K562 treated with DMSO at 1 percent for 48 hours (cell line): ENCODE results near the gene TMPRSS3. TPM values are rescaled to one million over a fixed set of nuclear protein-coding genes. Genes with fewer than 3 reads are reported as not detected.

Experiments used
- total RNA-seq: library from RNA; unstranded; fragments of 300-600 nt; gene quantifications from 2 replicates; pipeline ENCODE4 v1.2.3, GENCODE V29; 2022; ENCODE audit warnings: low replicate concordance; ENCODE audit errors: extremely low read depth

The TMPRSS3 gene
- total RNA-seq, result not detected in 2 replicates

DNA sequence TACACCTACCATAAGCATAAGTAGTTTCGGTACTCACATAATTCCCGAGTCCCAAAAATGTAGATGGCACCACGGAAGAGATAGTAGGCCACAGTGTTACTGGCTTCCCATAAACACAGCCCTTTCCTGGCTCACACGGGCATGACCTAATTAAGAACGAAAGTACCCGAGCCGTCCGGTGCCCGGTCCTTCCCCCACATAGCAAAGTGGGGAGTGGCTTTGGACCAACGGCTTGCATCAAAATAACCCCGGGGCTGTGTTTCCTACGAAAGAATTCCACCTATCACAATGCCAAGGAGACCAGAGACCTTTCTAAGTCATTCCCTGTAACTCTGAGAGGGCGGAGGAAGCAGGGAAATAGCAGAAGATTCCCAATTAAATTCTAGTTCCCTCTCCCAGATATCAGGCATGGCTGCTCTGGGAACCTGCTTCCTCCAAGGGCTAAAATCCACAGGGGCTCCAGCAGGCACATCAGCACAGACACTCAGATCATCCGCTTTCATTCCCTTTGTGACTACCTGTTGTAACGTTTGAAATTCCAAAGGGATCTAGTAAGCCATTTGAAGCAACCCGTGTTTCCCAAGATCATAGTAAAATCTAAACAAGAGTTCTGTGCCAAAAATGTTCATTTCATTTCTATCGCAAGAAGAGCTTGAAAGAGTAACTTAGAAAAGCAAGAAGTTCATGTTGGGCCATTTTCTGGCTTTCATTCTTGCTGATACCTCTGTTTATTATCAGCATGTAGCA is at the start of gene TMPRSS3:
TMPRSS3 (minus strand) TSS at position 148 of the 747 bp plus-strand sequence. CDS start 635 bp downstream, outside the sequence.

DNA sequence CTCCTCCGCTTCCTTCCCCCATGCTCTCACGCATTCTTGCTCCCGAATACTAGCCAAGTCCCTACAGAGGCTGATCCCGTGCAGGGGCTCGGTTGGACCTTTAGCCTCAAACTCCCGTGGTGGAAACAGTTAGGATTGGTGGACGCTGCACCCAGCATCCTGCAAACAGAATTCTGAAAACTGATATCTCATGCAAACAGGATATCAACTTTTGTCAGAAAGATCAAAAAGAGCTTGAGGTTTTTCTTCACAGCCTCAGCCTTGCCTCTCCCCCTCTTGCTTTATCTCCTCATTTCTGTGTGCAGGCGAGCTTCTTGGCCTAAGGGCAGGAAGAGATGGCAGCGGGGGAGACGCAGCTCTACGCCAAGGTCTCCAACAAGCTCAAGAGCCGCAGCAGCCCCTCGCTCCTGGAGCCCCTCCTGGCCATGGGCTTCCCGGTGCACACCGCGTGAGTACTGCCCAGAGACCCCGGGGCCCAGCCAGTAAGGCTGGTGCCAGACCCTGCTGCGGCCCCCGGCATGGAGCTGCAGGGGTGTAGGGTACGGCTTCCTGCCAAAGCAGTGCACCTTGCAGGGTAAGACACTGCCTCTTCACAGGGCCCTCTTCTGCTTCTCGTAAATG is 7.9 kb upstream of the TMPRSS3 start, which contains the start of gene UBASH3A:
UBASH3A (plus strand) TSS at position 292 of the 621 bp plus-strand sequence; CDS start at position 336, 44 bp downstream.

GRCh38 chr21:42366292-42367010 is 29.4 kb downstream of the TMPRSS3 start, which contains the start of gene TFF1:
TSS of gene TFF1 (minus strand) at chr21:42366535. CDS start at chr21:42366495, 40 bp downstream.

DNA sequence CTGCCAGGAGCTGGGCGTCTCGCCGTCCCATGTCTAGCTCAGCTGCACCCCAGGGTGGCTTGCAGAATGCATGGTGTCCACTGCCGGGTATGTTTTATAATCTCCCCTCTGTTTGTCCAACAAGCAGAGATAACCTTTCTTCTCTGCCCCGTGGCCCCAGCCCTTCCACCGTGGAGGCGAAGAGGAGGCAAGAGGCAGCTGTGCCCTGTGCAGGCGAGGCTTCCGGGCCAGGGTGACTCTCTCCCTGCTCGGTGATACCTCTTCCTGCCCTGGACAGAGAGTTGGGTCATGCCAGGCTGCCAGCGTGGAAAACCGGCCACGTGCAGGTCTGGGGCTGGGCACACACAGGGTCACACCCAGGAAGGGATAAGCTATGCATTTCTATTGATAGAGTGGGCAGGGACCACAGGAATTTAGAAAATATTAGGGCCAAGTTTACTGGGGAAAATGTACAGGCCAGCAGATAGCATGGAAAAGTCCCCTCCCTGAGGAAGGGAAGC is 44.9 kb downstream of the TMPRSS3 start, which contains the start of gene TFF2:
TFF2 (minus strand) TSS at position 68 of the 500 bp plus-strand sequence; CDS start at position 31, 37 bp downstream.

Other genes starting within 250 kb of the TMPRSS3 start
- not detected in 2 replicates for gene ABCG1, start 176.9 kb downstream of the TMPRSS3 start, total RNA-seq
- gene TFF3, start 80.6 kb downstream of the TMPRSS3 start, total RNA-seq, result not detected in 2 replicates
- not detected in 2 replicates for gene TFF2, start 45.1 kb downstream of the TMPRSS3 start, total RNA-seq
- gene TFF1, start 29.5 kb downstream of the TMPRSS3 start, total RNA-seq, result not detected in 2 replicates
- gene UBASH3A, start 7.8 kb upstream of the TMPRSS3 start, total RNA-seq, result not detected in 2 replicates
- not detected in 2 replicates for gene RSPH1, start 100.2 kb upstream of the TMPRSS3 start, total RNA-seq
- not detected in 2 replicates for gene SLC37A1, start 117.8 kb upstream of the TMPRSS3 start, total RNA-seq